Measurements from ENCODE around the gene CCDC150.
"Not testable (repeated sequence)": the region's sequence is repeated elsewhere in the genome, so short reads cannot be mapped to it uniquely, and the experiment has no call there.

Gene CCDC150

DNA sequence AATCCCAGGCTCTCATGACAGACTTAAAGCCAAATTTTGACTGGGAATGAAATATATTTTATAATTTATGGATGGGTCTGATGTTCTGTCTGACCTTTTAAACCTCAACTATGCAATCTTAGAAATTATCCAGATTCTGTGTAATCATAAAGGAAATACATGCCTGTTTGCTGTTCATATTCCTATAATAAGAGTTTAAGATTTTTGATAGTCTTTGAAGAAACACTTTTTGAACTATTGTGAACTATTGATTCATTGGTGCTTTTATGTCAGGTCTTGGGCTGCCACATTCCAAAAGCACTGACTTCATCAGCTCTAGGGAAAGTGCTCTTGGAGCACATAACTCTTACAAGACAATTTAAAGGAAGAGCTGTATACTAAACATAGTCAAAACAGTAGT, 64.2 kb downstream of the CCDC150 start:
- no peak for DNase-seq (ENCODE audit: extremely low read depth in 1 of 2, low read depth in 1 of 2)

DNA sequence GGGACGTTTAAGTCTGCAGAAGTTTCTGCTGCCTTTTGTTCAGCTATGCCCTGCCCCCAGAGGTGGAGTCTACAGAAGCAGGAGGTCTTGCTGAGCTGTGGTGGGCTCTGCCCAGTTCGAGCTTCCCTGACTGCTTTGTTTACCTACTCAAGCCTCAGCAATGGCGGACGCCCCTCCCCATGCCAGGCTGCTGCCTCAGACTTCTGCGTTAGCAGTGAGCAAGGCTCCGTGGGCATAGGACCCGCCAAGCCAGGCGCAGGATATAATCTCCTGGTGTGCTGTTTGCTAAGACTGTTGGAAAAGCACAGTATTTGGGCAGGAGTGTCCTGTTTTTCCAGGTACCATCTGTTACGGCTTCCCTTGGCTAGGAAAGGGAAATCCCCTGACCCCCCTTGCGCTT, 70.5 kb downstream of the CCDC150 start:
- DNase-seq (ENCODE audit: extremely low read depth in 1 of 2, low read depth in 1 of 2): not testable (repeated sequence)

DNA sequence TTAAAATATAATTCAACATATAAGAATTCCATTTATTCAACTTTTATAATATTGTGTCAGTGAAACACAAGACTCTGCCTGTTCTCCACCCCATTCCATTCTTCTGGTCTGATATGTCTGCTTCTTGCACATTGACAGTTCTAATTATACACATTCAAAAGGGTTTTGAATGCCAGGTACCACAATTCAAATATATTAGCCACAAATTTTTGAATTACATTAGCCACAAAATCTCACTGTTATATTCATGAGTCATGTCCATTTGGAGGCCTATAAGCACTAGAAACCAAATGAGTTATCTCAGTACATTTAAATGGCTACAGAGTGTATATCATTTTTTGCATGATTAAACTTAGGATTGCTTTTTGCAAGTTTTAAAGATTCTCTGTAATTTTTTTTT, 72.1 kb downstream of the CCDC150 start:
- no peak for DNase-seq (ENCODE audit: extremely low read depth in 1 of 2, low read depth in 1 of 2)

DNA sequence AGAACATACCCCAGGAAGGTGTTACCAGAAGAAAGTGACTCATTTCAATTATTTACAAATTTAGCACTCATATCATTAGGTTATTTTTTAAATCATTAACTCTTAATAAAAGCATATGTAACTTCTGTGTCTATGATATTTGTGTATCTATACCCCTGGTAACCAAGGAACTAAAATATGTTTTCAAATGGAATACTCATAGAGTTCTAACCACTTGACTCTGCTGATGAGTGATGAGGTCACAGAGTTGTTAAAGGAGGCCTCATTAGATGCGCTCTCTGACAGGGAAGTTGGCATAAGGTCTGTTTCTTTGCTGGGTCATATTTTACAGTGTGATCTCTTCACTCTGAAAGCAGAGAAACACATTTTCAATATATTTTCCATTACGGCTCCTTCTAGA, 73.4 kb downstream of the CCDC150 start:
- DNase-seq (ENCODE audit: extremely low read depth in 1 of 2, low read depth in 1 of 2): no peak

DNA sequence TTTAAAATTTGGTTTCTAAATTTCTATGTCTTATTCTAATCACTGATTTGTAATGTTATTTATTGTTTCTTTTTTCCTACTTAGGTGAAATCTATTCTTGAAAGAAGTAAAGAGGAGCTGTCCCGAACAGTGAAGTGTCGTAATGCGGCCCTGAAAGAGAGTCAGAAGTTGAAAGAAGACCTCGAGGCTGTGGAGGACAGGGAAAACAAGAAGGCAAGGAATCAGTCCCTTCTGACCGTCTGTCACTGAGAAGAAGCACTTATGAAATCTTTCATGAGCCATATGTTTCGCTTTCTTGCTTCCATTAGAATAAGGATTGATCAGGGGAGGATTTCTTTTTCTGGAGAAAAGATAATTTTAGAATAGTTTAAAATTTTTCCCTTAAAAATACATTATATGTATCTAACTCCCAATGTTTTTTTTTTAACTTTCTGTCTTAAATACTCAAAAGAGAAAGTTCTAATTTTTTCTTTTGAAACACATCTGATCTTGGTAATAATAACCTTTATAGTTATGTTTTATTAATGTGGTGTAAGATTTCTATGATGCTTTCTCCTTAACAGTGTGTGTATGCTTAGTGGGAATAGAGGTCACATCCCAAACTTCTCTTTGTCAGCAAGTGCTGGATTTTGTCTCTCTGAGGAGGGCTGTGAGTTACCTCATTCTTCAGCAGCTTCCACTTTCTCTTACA, 79.0 kb downstream of the CCDC150 start:
- no peak for DNase-seq (ENCODE audit: extremely low read depth in 1 of 2, low read depth in 1 of 2)

DNA sequence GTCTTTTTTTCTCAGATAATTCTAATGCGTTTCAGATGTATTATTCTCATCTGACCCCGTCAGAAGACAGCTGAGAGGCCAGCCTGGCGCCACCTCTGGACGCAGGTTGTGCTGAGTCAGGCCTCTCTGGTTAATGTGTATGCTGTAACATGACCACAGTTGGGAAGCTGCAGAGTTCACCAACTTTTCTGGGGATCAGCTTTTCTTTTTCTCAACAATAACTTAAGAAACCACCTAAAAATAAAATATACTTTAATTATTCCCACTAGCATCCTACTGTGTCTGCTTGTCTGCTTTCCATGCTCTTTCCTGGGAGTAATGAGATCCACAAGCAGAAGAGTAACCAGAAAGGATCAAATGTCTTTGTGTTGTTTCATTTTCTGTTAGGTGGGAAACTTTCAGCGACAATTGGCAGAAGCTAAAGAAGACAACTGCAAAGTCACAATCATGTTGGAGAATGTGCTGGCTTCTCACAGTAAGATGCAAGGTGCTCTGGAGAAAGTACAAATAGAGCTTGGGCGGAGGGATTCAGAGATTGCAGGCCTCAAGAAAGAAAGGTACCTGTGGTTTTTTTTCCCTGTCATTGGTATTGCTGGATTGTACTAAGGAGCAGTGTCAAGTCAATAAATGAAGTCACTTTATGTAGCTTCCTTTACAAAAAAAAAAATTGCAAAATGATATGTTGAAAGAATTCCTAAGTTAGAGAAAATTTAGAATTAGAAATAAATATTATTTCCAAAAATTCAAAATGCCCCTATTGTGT, 79.8 kb downstream of the CCDC150 start:
- DNase-seq (ENCODE audit: extremely low read depth in 1 of 2, low read depth in 1 of 2): no peak

DNA sequence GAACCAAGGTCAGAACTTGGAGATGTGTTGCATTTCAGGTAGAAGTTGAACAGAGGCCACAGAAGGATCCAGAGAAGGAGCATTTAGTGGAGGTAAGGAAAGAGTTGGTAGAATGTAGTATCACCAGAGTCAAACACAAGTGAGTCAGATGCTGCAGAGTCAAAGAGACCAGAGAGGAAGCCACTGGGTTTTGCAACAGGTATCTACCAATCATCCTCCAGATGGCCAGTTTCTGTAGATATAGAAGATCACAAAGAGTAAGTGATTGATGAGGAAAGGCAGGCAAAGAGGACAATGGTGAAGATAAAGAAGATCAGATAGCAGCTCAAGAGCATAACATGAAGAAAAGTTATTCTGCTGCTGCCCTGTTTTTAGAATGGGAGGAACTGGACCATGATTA, 84.1 kb downstream of the CCDC150 start:
- DNase-seq (ENCODE audit: extremely low read depth in 1 of 2, low read depth in 1 of 2): no peak

DNA sequence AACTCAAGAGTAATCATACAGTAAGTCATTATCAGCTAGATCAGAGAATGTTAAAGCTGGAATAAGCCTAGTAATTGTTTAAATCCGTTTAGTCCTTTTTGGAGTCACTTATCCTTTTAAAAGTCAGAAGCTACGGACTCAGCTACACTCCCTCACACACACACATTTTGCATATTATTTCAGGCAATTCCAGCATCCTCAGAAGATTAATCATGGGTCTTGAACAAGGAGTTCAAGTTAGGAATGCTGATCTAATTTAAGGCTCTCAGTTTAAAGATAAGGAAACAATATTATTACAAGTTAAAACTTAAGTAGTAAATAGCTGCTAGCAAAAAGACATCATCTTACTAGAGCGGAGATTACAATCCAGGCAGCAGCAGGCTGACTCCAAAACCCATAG, 85.7 kb downstream of the CCDC150 start:
- no peak for DNase-seq (ENCODE audit: extremely low read depth in 1 of 2, low read depth in 1 of 2)

DNA sequence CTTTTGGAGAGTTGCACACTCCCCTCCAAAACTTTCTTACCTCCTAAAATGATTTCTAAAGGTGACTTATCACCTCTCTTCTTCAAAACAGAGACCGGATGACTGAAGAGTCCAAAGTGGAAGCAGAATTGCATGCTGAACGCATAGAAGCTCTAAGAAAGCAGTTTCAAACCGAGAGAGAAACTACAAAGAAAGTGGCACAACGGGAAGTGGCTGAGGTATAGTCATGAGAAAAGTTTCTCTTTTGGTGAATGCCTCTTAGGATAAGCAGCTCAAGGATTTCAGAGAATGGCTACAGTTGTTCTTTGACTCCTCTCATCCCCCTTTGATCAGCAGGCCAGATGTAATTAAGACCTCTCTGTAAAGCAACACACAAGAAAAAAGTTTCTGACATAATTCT, 86.4 kb downstream of the CCDC150 start:
- DNase-seq (ENCODE audit: extremely low read depth in 1 of 2, low read depth in 1 of 2): no peak

DNA sequence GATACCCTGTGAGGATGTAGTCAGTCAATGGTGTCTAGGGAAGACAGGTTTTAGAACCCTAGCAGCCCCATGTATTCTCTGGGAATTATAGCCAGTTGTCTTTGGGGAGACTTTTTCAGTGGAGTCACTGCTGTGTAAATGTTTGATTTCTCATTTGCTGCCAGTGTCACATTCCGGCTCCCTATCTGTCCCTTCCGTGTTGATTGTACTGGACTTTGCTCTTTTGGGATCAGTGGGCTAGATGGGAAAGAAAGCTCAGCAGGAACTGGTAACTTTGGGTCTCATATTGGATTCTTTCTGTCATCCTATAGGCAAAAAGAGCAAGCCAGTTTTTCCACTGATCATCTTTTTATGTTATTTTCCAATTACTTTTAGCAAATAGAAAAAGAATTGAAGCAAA, 89.9 kb downstream of the CCDC150 start:
- DNase-seq (ENCODE audit: extremely low read depth in 1 of 2, low read depth in 1 of 2): no peak

DNA sequence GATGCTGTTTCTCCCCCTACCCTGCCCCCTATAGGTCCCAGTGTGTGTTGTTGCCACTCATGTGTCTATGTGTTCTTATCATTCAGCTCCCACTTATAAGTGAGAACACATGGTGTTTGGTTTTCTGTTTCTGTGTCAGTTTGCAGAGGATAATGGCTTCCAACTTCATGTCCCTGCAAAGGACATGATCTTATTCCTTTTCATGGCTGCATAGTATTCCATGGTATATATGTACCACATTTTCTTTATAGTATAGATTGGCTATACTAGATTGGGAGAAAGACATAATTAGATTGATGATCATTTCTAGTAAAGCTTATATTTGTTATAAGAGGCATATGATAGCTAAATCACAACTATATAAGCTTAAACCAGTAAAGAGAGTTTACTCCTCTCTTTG, 97.1 kb downstream of the CCDC150 start:
- not testable (repeated sequence) for DNase-seq (ENCODE audit: extremely low read depth in 1 of 2, low read depth in 1 of 2)

DNA sequence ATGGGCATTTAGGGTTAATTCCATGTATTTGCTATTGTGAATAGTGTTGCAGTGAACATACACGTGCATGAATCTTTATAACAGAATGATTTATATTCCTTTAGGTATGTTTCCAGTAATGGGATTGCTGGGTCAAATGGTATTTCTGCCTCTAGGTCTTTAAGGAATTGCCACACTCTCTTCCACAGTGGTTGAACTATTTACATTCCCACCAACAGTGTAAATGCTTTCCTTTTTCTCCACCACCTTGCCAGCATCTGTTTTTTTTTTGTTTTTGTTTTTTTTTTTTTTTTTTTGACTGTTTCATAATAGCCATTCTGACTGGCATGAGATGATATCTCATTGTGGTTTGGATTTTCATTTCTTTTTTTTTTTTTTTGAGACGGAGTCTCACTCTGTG, 97.5 kb downstream of the CCDC150 start:
- no peak for DNase-seq (ENCODE audit: extremely low read depth in 1 of 2, low read depth in 1 of 2)

DNA sequence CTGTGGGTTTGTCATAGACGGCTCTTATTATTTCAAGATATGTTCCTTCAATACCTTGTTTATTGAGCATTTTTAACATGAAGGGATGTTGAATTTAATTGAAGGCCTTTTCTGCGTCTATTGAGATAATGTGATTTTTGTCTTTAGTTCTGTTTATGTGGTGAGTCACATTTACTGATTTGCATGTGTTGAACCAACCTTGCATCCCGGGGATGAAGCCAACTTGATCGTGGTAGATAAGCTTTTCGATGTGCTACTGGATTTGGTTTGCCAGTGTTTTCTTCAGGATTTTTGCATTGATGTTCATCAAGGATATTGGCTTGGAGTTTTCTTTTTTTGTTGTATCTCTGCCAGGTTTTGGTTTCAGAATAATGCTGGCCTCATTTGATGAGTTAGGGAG, 99.5 kb downstream of the CCDC150 start:
- no peak for DNase-seq (ENCODE audit: extremely low read depth in 1 of 2, low read depth in 1 of 2)

DNA sequence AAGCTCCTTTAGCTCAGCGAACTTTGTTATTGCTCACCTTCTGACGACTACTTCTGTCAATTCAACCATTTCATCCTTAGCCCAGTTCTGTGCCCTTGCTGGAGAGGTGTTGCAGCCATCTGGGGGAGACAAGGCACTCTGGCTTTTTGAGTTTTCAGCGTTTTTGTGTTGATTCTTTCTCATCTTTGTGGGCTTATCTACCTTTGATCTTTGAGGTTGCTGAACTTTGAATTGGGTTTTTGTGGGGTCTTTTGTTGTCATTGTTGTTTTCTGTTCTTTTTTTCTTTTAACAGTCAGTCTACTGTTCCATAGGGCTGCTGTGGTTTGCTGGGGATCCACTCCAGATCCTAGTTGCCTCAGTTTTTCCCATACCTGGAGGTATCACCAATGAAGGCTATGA, 102.7 kb downstream of the CCDC150 start:
- no peak for DNase-seq (ENCODE audit: extremely low read depth in 1 of 2, low read depth in 1 of 2)

DNA sequence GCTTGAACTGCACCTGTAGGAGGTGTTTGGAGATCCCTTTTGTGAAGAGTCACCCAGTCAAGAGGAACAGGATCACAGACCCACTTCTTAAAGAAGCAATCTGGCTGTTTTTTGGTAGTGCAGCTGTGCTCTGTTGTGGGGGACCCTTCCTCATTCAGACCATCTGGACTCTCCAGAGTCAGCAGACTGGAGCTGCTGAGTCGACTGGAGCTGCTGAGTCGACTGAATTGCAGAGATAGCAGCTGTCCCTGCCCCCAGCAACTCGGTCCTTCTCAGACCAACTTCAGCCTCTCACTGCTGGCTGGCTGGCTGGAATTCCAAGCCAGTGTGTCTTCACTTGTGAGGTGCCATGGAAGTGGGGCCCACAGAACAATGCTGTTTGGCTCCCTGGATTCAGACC, 103.2 kb downstream of the CCDC150 start:
- no peak for DNase-seq (ENCODE audit: extremely low read depth in 1 of 2, low read depth in 1 of 2)

DNA sequence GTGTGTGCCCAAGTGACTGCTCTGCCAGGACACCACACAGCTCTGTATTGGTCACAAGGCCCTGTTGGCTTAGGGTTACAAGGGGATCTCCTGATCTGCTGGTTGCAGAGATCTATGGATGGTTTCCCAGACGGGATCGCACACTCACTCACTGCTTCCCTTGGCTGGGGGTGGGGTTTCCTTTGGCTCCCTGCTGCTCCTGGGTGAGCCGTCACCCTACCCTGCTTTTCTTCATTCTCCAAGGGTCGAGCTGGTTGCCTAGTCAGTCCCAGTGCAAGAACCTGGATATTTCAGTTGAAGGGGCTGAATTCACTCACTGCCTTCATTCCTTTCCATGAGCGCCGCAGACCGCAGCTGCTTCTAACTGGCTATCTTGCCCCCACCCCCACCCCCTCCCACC, 103.7 kb downstream of the CCDC150 start:
- no peak for DNase-seq (ENCODE audit: extremely low read depth in 1 of 2, low read depth in 1 of 2)

DNA sequence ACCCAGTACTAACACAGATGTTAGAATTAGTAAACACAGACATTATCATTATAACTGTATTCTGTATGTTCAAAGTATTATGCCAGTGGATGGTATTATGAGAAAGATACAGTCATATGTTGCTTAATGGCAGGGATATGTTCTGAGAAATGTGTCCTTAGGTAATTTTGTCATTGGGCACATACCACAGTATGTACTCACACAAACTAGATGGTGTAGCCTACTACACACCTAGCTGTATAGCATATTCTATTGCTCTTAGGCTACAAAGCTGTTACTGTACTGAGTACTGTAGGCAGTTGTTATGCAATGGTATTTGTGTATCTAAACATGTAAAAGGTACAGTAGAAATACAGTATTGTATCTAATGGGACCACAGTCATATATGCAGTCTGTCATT, 106.2 kb downstream of the CCDC150 start:
- DNase-seq (ENCODE audit: extremely low read depth in 1 of 2, low read depth in 1 of 2): no peak

DNA sequence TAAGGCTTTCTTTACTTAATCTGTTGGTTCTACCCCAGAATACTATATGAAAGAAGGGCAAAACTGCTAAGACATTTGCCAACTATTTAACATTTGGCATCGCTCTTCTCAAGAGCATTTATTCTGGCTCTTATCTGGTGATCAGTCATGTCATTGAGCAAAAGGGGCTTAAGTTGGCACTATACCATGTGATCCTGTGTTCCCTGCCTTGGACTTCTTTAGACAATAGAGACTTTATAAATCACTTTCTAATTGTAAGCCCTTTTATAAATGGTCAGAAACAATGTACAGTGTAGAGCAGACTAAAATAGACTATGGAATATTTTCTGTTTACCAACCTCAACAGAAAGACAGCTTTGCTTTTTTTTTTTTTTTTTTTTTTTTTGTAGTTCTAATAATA, 107.9 kb downstream of the CCDC150 start:
- DNase-seq (ENCODE audit: extremely low read depth in 1 of 2, low read depth in 1 of 2): no peak

DNA sequence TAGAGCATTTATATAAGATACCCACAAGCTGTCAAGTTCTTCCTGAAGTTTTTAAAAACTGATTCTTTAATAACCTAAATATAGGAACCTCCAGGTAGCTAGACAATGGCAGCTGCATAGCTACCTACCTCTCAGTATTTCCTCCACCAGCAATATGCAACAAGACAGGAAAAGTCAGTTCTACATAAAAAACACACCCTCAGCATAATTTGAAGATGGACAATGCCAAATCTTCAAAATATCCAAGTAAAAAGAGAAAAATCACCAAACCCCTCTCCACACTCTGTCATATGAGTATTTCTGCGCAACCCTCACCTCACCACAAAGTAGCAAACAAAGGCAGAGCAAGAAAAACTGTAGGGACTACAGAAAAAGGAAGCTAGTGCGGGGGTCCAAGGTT, 108.6 kb downstream of the CCDC150 start:
- no peak for DNase-seq (ENCODE audit: extremely low read depth in 1 of 2, low read depth in 1 of 2)

DNA sequence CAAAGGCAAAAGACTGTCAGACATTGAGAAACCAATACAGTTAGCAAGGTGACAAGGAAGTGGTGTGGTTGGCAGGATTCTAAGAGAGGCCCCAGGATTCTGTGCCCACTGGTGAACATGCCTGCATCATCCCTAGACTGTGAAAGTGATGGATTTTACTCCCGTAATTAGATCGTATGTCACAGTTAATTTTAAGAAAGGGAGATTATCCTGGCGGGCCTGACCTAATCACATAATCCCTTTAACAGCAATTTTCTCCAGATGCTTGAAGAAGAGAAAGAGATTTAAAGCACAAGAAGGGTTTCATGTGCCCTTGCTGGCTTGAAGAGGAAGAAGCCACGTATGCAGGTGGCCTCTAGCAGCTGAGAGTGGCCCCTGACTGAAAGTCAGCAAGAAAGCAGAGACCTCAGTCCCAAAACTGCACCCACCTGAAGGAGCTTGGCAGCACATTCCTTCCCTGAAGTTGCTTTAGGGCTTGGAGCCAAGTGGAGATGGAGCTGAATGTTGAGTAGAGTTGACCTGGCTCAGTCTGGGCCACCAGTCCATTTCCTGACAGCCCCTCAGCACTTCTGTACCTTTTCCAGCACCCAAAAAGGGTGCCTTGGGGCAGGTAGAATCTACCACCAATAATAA, 110.9 kb downstream of the CCDC150 start:
- DNase-seq (ENCODE audit: extremely low read depth in 1 of 2, low read depth in 1 of 2): no peak

DNA sequence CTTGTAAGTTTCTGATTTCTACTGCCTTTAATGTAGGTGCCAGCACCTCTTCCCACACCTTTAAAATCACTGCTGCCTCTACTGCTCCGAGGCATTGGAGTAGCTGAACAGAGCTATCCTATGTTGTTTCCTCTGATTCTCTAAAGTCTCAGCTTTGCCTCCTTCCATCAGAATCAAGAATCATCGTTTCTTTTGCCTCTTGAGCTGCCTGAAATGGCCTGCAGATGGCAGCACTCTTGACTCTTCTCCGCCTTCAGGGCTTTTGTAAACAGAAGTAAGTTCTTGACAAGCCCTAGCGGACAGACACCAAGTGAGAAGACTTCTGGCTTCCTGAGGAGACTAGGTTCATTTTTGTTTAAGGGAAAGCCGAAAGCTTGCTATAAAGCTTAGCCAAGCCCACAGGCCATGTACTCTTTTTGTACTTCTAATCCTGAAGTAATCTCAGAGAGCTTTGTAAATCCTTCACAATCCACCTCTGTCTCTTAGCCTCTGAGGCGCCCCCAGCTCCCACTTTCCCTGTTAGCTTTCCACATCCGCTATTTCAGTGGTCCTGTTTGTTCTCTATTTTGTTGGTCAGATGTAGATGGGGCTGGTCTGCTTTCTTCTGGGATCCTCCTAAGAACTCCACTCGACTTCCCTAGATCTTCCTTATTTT, 111.6 kb downstream of the CCDC150 start:
- peak; percentile 7 to 35 for DNase-seq (ENCODE audit: extremely low read depth in 1 of 2, low read depth in 1 of 2)

Data from stimulated activated CD8-positive, alpha-beta memory T cell treated with anti-CD3 and anti-CD28 coated beads, Interleukin-7, amount 100 ng/mL, for 48 hours (primary cell).